H1 (cell line): ENCODE results near the gene OR52A5.

Source experiments
- CREB1 ChIP-seq: IDR thresholded peaks from 2 replicates; pipeline ENCODE4 v1.6.1; 2012; ENCODE audit warnings: inconsistent platforms
- EZH2 ChIP-seq: fragments of 200-600 bp; sonication (generic); IDR thresholded peaks from 2 replicates; pipeline ENCODE4 v1.7.1; 2012; ENCODE audit warnings: low read depth, mild to moderate bottlenecking, moderate library complexity, low read length, inconsistent platforms; ENCODE audit not compliant: severe bottlenecking
- GABPA ChIP-seq: IDR thresholded peaks from 2 replicates; pipeline ENCODE4 v1.6.1; 2011; ENCODE audit warnings: mild to moderate bottlenecking, low read length, moderate library complexity, borderline replicate concordance; ENCODE audit not compliant: insufficient read depth
- JUND ChIP-seq: IDR thresholded peaks from 2 replicates; pipeline ENCODE4 v1.6.1; 2011; ENCODE audit warnings: mild to moderate bottlenecking, improper control_type of control experiment, low read length
- MAFK ChIP-seq: IDR thresholded peaks from 2 replicates; pipeline ENCODE4 v1.6.1; 2012; ENCODE audit warnings: low read depth, mild to moderate bottlenecking, improper control_type of control experiment, low read length
- POLR2AphosphoS5 ChIP-seq: IDR thresholded peaks from 2 replicates; pipeline ENCODE4 v1.6.1; 2011; ENCODE audit warnings: low read depth, low read length
- TF ChIP-seq, protein P1 (sequence below), 3 experiments: IDR thresholded peaks; 1 replicate in 2 of 3; 2 replicates in 1 of 3; pipeline versions ENCODE4 v1.5.1 to v1.6.1; 2011; ENCODE audit warnings: low read length in 3 of 3, mild to moderate bottlenecking in 3 of 3, inconsistent platforms in 2 of 3, low read depth in 1 of 3, moderate library complexity in 1 of 3; ENCODE audit not compliant: insufficient read depth in 1 of 3; ENCODE audit errors: control extremely low read depth in 1 of 3

DNA sequence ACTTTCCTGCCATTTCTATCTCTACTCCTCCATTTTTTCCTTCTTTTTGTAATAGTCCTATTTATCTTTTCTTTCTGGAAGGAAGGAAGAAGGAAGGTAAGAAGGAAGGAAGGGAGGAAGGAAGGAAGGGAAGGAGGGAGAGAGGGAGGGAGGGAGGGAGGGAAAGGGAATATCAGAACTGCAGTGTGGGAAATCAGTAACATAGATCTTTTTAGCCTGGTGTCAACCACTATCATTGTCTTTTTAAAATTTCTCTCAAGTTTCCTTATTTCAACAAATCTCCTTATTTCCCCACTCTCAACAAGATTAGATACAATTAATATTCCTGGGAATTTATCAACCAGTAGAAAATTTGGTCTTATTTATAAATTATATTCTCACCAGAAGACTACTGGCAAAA, 35.1 kb downstream of the OR52A5 start:
- TF ChIP-seq MAFK (no peak), EZH2 (no peak), POLR2AphosphoS5 (no peak), CREB1 (no peak), JUND (no peak), GABPA (no peak)
- TF ChIP-seq, protein P1, sequence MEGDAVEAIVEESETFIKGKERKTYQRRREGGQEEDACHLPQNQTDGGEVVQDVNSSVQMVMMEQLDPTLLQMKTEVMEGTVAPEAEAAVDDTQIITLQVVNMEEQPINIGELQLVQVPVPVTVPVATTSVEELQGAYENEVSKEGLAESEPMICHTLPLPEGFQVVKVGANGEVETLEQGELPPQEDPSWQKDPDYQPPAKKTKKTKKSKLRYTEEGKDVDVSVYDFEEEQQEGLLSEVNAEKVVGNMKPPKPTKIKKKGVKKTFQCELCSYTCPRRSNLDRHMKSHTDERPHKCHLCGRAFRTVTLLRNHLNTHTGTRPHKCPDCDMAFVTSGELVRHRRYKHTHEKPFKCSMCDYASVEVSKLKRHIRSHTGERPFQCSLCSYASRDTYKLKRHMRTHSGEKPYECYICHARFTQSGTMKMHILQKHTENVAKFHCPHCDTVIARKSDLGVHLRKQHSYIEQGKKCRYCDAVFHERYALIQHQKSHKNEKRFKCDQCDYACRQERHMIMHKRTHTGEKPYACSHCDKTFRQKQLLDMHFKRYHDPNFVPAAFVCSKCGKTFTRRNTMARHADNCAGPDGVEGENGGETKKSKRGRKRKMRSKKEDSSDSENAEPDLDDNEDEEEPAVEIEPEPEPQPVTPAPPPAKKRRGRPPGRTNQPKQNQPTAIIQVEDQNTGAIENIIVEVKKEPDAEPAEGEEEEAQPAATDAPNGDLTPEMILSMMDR (IDR thresholded peaks at IDR 0.05; ENCODE audit: control extremely low read depth in 1 of 3, insufficient read depth in 1 of 3, low read depth in 1 of 3, low read length in 3 of 3): no peak
